ENCODE data around the gene SEC22C.

Gene SEC22C

GRCh38 chr3:42537350-42537749 is 44.4 kb downstream of the SEC22C start:
- TF ChIP-seq CTCF (IDR thresholded peaks at IDR 0.05; ENCODE audit: low read depth, low read length): no peak
- H3K4me3 ChIP-seq (replicated peaks in 1 of 2; ENCODE audit: low read depth in 2 of 2, low read length in 2 of 2): no peak overlapping the region
- DNase-seq (ENCODE audit: low read depth in 2 of 2): peak in 1 of 2 donors; percentile 13

- no peak overlapping the region for H3K4me3 ChIP-seq (replicated peaks in 1 of 2; ENCODE audit: low read depth in 2 of 2, low read length in 2 of 2)
- peak; percentile 57 for TF ChIP-seq CTCF (IDR thresholded peaks at IDR 0.05; ENCODE audit: low read depth, low read length)
- peak; percentile 29 to 47 for DNase-seq (ENCODE audit: low read depth in 2 of 2)
Observed at GRCh38 chr3:42535981-42536784, 45.6 kb downstream of the SEC22C start.

- DNase-seq (ENCODE audit: low read depth in 2 of 2): no peak
- H3K4me3 ChIP-seq (replicated peaks in 1 of 2; ENCODE audit: low read depth in 2 of 2, low read length in 2 of 2): no peak overlapping the region
Observed at GRCh38 chr3:42533161-42533897, 48.4 kb downstream of the SEC22C start.

GRCh38 chr3:42532229-42532628 is 49.5 kb downstream of the SEC22C start:
- H3K4me3 ChIP-seq (replicated peaks in 1 of 2; ENCODE audit: low read depth in 2 of 2, low read length in 2 of 2): no peak overlapping the region
- no peak for DNase-seq (ENCODE audit: low read depth in 2 of 2)
- TF ChIP-seq CTCF (IDR thresholded peaks at IDR 0.05; ENCODE audit: low read depth, low read length): no peak

More at GRCh38 chr3:42533161-42533897, 48.4 kb downstream of the SEC22C start:
- no peak for TF ChIP-seq CTCF (IDR thresholded peaks at IDR 0.05; ENCODE audit: low read depth, low read length)

GRCh38 chr3:42531470-42531869 is 50.3 kb downstream of the SEC22C start:
- no peak for TF ChIP-seq CTCF (IDR thresholded peaks at IDR 0.05; ENCODE audit: low read depth, low read length)
- DNase-seq (ENCODE audit: low read depth in 2 of 2): no peak
- no peak overlapping the region for H3K4me3 ChIP-seq (replicated peaks in 1 of 2; ENCODE audit: low read depth in 2 of 2, low read length in 2 of 2)

GRCh38 chr3:42530073-42530472 is 51.7 kb downstream of the SEC22C start:
- H3K4me3 ChIP-seq (replicated peaks in 1 of 2; ENCODE audit: low read depth in 2 of 2, low read length in 2 of 2): no peak overlapping the region
- no peak for TF ChIP-seq CTCF (IDR thresholded peaks at IDR 0.05; ENCODE audit: low read depth, low read length)
- DNase-seq (ENCODE audit: low read depth in 2 of 2): no peak

Measured in cardiac fibroblast (primary cell).